HepG2 (cell line): ENCODE measurements around the gene CYP11A1. TPM values are rescaled to one million over a fixed set of nuclear protein-coding genes. Genes with fewer than 3 reads are reported as not detected.

Experiments used
- ATAC-seq: fragments of 200-7000 bp; cut with Tn5 transposase; 3 replicates; pipeline ENCODE4 v1.9.1; 2020; ENCODE audit warnings: mild to moderate bottlenecking, moderate library complexity
- BruUV-seq: library from RNA; stranded (reverse); fragments of 400-500 nt; replicated peaks from 2 replicates; lab custom pipeline; 2021; lab: Mats Ljungman, UMichigan
- CTCF ChIA-PET: fragments of 300-600 bp; formaldehyde crosslinking; extraction: SDS; loops from one replicate; lab custom pipeline; 2021; ENCODE audit warnings: low total read pairs, inconsistent platforms, low intra/inter-chr PET ratio; lab: Yijun Ruan, JAX
- POLR2A ChIA-PET: fragments of 350-600 bp; sonication (Branson Sonifier 250); formaldehyde crosslinking; loops from one replicate; lab custom pipeline; 2020; ENCODE audit warnings: antibody characterized with exemption, inconsistent platforms; lab: Yijun Ruan, JAX
- DNase-seq: peaks from one replicate; pipeline ENCODE4 v3.0.0-alpha.2; 2015; ENCODE audit warnings: low spot score
- FAIRE-seq: peaks from 3 replicates; lab custom pipeline; 2011; peaks lifted over from hg19 to GRCh38; lab: Jason Lieb, UNC
- H2AFZ ChIP-seq: one replicate; pipeline ENCODE4 v1.6.1; 2011; ENCODE audit warnings: low read length, inconsistent platforms
- H3K27ac ChIP-seq: fragments of 300-600 bp; 3 replicates; pipeline ENCODE4 v1.8.0; 2011; ENCODE audit warnings: mixed run types, mild to moderate bottlenecking, mixed read lengths, low read length, inconsistent platforms; ENCODE audit not compliant: insufficient read depth; ENCODE audit errors: extremely low read length
- H3K27me3 ChIP-seq, 2 experiments: fragments of 200-600 bp in 1 of 2; 2 replicates in 1 of 2; 3 replicates in 1 of 2; pipeline versions ENCODE4 v1.6.0 to v1.8.0; 2011; ENCODE audit warnings: low read length in 2 of 2, mild to moderate bottlenecking in 2 of 2, moderate library complexity in 2 of 2, inconsistent platforms in 1 of 2; ENCODE audit not compliant: insufficient read depth in 2 of 2, control insufficient read depth in 1 of 2
- H3K36me3 ChIP-seq, 2 experiments: fragments of 200-600 bp in 1 of 2; replicated peaks in 1 of 2; 2 replicates in 1 of 2; 3 replicates in 1 of 2; pipeline versions ENCODE4 v1.5.1 to v1.8.0; 2011; ENCODE audit warnings: low read length in 2 of 2, inconsistent platforms in 1 of 2; ENCODE audit not compliant: insufficient read depth in 2 of 2, control insufficient read depth in 1 of 2
- H3K4me1 ChIP-seq: 2 replicates; pipeline ENCODE4 v1.5.1; 2012; ENCODE audit warnings: low read length, inconsistent platforms; ENCODE audit not compliant: insufficient read depth
- H3K4me2 ChIP-seq: 2 replicates; pipeline ENCODE4 v1.6.0; 2011; ENCODE audit warnings: low read depth, low read length, inconsistent platforms
- H3K4me3 ChIP-seq, 3 experiments: fragments of 200-600 bp in 1 of 3; sonication (generic), shearing (Covaris generic) in 1 of 3; replicated peaks in 1 of 3; 2 replicates each; pipeline ENCODE4 v1.5.1; 2011 to 2016; ENCODE audit warnings: low read length in 3 of 3, inconsistent platforms in 2 of 3, low read depth in 2 of 3, mild to moderate bottlenecking in 2 of 3, control low read depth in 1 of 3, mixed read lengths in 1 of 3; ENCODE audit not compliant: insufficient read depth in 1 of 3
- H3K79me2 ChIP-seq: one replicate; pipeline ENCODE4 v1.6.1; 2011; ENCODE audit warnings: low read length, inconsistent platforms; ENCODE audit not compliant: insufficient read depth
- H3K9ac ChIP-seq: 2 replicates; pipeline ENCODE4 v1.6.0; 2011; ENCODE audit warnings: mild to moderate bottlenecking, low read depth, low read length, inconsistent platforms; ENCODE audit not compliant: insufficient read depth
- H3K9me3 ChIP-seq: 2 replicates; pipeline ENCODE4 v1.5.1; 2012; ENCODE audit warnings: mild to moderate bottlenecking, low read length
- H4K20me1 ChIP-seq: 2 replicates; pipeline ENCODE4 v1.6.0; 2011; ENCODE audit warnings: inconsistent platforms, mild to moderate bottlenecking, low read length, moderate library complexity; ENCODE audit not compliant: insufficient read depth
- GPBP1L1 ChIP-seq: sonication (generic); formaldehyde crosslinking; IDR thresholded peaks from 2 replicates; pipeline ENCODE4 v1.5.0; 2020; ENCODE audit warnings: mild to moderate bottlenecking, missing genetic modification reagents
- ZXDC ChIP-seq: sonication (generic); formaldehyde crosslinking; IDR thresholded peaks from 2 replicates; pipeline ENCODE4 v1.5.0; 2020; ENCODE audit warnings: mild to moderate bottlenecking, missing genetic modification reagents
- WGBS: methylation state at CpG from one replicate; pipeline ENCODE4 v1.1.6; 2017; ENCODE audit warnings: low lambda C conversion rate; 5-methylcytosine and 5-hydroxymethylcytosine counted together
- in situ Hi-C: cut with HindIII; loops from 2 replicates; pipeline ENCODE4 v1.10.0; 2017; ENCODE audit warnings: low pct_unique_long_range_greater_than_20kb; ENCODE audit not compliant: extremely low pct_ligation_motif_present
- intact Hi-C: fragments of 100-400 bp; cut with micrococcal nuclease; formaldehyde crosslinking; loops from one replicate; pipeline ENCODE4 v1.10.0; 2022; ENCODE audit not compliant: unreplicated experiment
- polyA plus RNA-seq, 8 experiments: library from polyadenylated mRNA; depleted of rRNA in 3 of 8; stranded (reverse) in 7 of 8; unstranded in 1 of 8; fragments of >200 nt; fragmentation: Illumina TruSeq in 4 of 8; extraction: Trizol in 4 of 8; gene quantifications; 2 replicates each; pipeline versions ENCODE4 v1.2.1 to v1.2.3, GENCODE V29; 2011 to 2016; ENCODE audit warnings: low read depth in 4 of 8, missing spikeins in 1 of 8, mixed read lengths in 1 of 8; ENCODE audit not compliant: insufficient read depth in 1 of 8
- total RNA-seq, 5 experiments: library from RNA; depleted of rRNA; stranded (reverse); fragments of >200 nt; fragmentation: Illumina TruSeq; extraction: Trizol; gene quantifications; 2 replicates each; pipeline ENCODE4 v1.2.3, GENCODE V29; 2016; ENCODE audit warnings: low read depth in 1 of 5

CYP11A1 gene
- total and polyA plus RNA-seq, 2 of the 13 experiments (the other 11 are each of a cell fraction or from before 2014, with no cell fraction given): 0.66 to 0.92 TPM

DNA sequence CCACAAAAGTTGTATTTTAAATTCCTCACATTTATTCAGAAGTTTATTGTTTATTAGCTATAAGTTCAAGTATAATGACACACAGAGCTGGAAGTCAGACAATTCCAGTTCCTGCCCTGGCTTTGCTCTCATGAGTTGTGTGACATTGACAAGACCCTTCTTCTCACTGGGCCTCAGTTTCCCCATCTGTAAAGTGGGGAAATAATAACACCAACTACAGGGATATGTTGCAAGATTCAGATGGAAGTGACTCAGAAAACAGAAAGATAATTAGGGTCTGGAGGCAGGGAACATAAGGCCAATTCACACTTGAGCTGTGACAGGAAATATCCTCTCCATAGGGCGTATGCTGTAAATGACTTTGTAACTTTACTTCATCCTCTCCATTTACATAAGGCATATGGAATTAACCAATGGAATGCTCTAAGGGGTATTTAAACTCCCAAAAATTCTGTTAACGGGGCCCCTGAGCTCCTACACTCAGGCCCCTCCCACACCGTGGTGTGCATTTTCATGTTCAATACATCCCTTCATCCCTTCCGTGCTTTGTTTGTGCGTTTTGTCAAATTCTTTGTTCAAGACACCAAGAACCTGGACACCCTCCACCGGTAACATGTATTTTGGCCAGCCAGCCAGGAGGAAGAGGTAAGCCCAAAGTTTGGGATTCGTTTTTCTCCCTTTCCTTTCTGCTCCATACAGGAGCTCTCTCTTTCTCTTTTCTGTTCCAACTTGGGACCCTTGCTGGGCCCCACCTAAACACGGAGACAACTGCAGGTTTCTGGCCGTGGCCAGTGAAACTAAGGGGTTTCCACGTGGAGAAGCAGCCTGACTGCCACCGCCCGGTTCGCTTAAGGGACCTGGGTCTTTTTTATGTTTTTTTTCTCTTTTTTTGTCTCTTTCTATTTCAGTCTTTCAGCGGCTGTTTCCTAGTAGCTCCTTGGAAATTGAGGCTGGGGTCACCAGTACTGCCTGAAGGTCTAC, 16.9 kb downstream of the CYP11A1 start:
- WGBS: 33% methylated on average over 14 of the region's 14 CpGs
- CTCF ChIA-PET: no interaction called here
- H4K20me1 ChIP-seq: no peaks in the 10 kb centered on the region
- in situ Hi-C loops (no loop called here), intact Hi-C loops (no loop called here)
- H2AFZ ChIP-seq: no peak overlapping the region
- no peak overlapping the region for H3K4me3 ChIP-seq
- peaks cover 0 to 5% of the 10 kb centered on the region in 2 experiments; a peak in 2 of 5 replicates for H3K27me3 ChIP-seq
- no peak for ATAC-seq
- 0 out of 2 replicates have a peak, but pooled peaks cover under 1% of the 10 kb centered on the region for H3K4me1 ChIP-seq
- no peaks in the 10 kb centered on the region for H3K36me3 ChIP-seq
- no peak overlapping the region for H3K9ac ChIP-seq
- no peak overlapping the region for H3K4me2 ChIP-seq
- no TSS peak for BruUV-seq
- H3K79me2 ChIP-seq: no peaks in the 10 kb centered on the region
- no peak for DNase-seq
- POLR2A ChIA-PET: no interaction called here
- FAIRE-seq: no peak
- no peaks in the 10 kb centered on the region for H3K9me3 ChIP-seq
- H3K27ac ChIP-seq: no peak overlapping the region
- TF ChIP-seq ZXDC (CRISPR knock-in tag) (no peak), GPBP1L1 (no peak)
